NCI-H2196 treated with DMSO at 0.1 percent for 48 hours (cell line): ENCODE data around the gene FIGNL1.

ENCODE experiments used
- DNase-seq: peaks from one replicate; lab custom pipeline; 2025; ENCODE audit not compliant: unreplicated experiment; lab: John Stamatoyannopoulos, UW

The FIGNL1 gene

DNA sequence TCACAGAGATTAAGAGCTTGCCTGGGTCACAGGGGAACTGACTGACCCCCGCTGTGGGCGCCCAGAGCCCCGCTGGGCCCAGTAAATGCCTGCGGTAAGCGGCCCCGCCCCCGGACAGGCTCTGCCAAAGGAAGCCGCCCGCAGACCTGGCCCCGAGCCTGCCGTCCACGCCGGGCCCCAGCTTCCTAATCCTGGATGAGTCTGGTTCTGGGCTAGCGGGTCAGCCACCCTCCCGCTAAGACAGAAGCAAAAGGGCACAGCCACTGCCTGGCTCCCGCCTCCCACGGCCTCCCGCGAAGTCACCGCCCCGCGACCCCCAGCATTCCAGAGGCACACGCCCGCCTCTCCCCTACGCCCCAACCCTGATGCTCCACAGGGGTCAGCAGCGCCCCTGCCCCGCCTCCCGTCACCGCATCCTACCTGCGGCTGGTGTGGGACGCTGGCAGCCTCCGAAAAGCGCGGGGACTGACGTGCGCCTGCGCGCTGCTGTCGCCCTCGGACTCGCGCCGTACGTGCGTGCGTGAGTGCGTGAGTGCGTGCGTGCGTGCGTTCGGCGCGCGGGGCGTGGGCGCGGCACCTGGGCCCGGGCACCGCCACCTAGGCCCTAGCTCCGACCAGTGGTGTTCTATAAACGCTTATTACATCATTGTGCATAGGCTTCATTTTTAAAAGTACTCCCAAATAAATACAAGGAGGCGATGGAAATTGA lies at the start of gene FIGNL1:
FIGNL1 (minus strand) TSS at position 470 of the 709 bp plus-strand sequence. CDS start 3,063 bp downstream, outside the sequence.
- peak; percentile 62 for DNase-seq

DNA sequence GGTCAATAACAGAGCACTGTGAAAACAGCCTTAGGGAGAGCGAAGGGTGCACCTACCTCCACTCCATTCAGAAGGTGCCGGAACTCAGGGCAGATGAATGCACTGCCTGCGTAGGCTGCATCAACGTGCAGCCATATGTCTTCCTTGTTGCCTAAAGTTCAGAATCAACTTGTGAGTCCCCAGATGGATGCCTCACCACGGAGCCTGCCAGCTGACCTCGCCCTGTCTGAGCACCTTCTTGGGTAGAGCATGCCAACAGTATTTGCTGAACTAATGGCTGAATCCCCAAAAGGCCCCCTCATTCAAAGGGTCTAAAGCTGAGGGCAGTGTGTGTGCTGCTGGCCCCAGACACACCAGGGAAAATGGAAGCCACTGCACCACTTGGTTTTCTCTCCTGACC lies 48.9 kb upstream of the FIGNL1 start:
- no peak for DNase-seq

GRCh38 chr7:50497968-50498367 lies 47.8 kb upstream of the FIGNL1 start:
- DNase-seq: no peak

DNA sequence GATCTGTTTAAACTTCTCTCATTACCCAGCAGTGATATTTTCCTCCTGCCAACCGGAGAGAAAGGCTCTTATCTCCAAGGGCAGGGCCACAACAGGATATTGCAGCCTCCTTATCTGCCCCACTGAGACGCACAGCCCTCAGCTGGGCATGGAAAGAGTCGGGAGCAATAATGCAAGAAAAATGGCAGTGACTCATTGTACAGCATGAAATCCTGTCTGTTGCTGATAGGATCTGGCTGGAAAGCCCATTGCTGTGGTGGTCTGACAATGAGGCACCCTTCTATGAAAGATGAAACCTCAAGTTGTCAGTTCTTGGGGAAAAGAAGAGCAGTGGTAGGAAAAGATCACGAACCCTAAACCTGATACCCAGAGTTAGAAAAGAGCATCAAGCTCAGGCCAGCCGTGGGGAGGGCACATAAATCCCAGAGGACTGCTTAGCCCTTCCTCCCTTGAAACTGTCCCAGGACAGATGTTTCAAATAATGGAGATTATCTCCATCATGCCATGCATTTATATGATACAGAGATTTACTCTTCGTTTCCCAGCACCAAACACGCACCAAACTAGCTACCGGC lies 47.0 kb upstream of the FIGNL1 start:
- no peak for DNase-seq

GRCh38 chr7:50496569-50496968 lies 46.4 kb upstream of the FIGNL1 start:
- DNase-seq: no peak

DNA sequence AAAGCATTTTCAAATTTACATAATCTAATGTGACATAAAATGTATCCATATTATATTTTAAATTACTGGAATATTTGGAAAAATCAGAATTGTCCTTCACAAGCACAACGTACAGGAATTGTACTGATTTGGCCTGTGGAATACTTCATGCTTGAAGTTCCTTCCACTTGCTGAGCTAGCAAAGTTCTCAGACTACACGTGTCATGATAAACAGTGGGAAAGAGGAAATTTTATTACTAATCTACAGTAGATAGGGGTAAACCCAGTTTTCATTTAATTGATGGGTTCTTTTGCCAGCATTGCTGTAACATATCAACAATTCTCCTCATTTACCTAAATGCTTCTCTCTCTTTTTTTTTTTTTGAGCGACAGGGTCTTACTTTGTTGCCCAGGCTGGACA lies 45.6 kb upstream of the FIGNL1 start:
- DNase-seq: no peak

DNA sequence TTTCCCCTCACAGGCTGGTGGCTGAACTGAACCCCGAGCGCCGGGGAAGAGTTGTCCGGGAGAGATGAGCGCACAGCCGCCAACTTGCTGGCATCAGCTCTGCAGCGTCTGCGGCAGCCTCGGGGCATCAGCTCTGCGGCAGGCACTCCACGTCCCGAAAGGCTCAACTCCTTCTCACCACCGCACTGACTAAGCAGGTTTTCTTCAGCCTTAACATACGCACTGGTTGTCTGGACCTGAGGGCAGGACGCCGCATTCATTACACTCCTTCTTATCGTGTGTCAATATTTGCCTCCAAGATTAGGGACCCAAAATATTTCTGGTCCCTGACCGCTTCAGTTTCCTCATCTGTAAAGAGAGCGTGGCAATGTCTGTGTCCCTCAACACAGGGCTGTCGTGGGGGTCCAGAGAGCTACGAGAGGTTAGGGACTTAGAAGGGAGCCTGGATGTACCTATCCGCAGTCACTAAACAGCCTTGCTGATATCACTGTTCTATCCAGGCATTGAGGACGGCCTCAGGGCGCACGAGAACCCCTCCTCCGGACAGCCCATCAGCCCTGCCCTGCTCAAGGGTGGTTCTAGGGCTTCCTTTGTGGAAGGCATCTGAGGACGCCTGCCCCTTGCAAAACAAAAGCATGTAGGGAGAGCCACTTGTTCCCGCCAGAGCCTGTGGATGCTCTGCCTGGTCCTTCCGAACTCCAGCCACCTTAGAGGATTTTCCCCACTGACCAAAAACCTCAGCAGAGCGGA lies 42.8 kb upstream of the FIGNL1 start:
- DNase-seq: no peak

- DNase-seq: no peak
These were observed 41.8 kb upstream of the FIGNL1 start for GRCh38 chr7:50491943-50492342.

- DNase-seq: no peak
These were observed 41.1 kb upstream of the FIGNL1 start for GRCh38 chr7:50491209-50491608.

- DNase-seq: no peak
These were observed 38.2 kb upstream of the FIGNL1 start for GRCh38 chr7:50488379-50488778.

- DNase-seq: no peak
These were observed 36.4 kb upstream of the FIGNL1 start for GRCh38 chr7:50486512-50486911.

DNA sequence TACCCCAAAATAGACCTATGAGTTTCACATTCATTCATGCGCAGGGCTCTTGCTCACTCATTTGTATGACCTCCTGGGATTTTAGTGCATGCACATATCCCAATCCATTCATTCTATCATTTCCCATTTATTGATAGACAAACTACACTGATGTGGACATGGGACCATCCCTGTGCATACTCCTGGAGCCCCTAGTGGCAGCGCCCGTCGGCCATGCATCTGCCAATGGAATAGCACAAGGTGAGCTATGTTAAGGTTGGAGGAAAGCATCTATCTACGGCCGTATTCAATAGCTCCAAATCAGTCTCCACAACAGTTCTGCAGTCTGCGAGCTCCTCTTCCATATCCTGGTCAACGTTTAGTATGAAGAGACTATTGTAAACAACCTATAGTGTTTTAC lies 31.7 kb upstream of the FIGNL1 start:
- no peak for DNase-seq

GRCh38 chr7:50480797-50481196 lies 30.6 kb upstream of the FIGNL1 start:
- no peak for DNase-seq

GRCh38 chr7:50479743-50480517 lies 29.8 kb upstream of the FIGNL1 start:
- DNase-seq: no peak

- DNase-seq: no peak
These were observed 27.5 kb upstream of the FIGNL1 start for GRCh38 chr7:50477640-50478039.

DNA sequence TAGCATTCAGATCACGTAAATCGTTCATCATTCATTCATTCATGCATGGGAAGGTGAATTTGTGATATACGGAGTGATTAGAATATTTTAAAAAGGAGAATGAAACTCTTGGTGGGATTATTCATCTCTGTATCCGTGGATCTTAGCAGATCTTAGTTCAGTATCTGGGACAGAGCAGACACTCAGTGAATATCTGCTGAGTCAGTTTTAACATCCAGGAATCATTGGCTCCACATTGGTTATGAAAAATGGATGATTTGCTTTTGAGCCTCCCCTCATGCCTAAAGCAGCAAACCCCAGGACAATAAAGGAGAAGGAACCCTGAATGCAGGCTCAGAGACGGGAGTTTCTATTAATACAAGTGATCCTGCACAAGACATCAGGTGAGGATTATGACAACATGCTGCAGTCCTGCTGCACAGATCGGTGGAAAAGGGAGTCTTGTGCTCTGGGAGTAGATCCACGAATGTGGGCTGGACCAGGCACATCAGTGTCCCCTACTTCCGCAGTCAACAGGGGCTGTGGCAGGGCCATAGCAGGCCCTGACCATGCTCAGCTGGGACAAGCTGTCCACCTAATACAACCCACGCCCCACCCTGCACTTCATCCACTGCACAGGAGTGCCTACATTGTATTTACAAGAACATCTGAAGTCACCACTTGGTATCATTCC lies 26.9 kb upstream of the FIGNL1 start:
- no peak for DNase-seq

DNA sequence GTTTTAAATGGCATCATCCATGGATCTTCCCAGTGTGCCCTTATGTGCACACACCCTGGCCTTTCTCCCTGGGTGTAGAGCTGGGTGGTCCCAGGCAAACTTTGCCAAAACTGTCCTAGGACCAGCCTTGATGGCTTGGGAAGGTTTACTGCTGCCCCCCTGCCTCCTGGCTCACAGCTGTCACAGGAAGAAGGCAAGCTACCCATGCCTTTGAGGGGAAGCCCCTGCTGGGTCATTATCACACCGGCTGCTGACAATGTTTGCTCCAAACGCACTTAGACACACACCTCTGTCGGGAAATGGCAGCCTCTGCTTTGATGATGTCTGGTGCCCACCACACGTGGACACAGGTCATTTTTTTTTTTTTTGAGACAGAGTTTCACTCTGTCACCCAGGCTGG lies 25.2 kb upstream of the FIGNL1 start:
- DNase-seq: no peak

- no peak for DNase-seq
These were observed 24.4 kb upstream of the FIGNL1 start for GRCh38 chr7:50474382-50475160.

DNA sequence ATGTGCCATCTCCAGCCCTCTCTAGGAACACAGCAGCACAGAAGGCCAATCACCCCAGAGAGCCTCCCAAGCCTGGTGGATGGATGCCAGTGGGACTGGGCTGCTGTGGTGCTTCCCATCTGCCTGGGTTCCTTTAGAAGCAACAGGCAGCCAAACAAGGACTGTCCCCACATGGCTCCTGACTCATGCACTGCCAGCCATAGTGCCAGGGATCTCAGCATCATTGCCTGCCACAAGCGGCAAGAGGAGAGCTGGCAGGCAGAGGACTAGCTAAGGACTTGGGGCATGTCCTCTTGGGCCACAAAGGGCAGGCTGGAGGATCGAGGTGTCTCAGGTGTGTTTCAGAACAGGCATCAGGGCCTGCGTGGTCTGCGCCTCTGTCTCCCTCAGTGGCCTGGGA lies 23.4 kb upstream of the FIGNL1 start:
- DNase-seq: no peak

GRCh38 chr7:50472427-50472826 lies 22.3 kb upstream of the FIGNL1 start:
- DNase-seq: no peak
